ENCODE measurements around the gene CEP44.

DNA sequence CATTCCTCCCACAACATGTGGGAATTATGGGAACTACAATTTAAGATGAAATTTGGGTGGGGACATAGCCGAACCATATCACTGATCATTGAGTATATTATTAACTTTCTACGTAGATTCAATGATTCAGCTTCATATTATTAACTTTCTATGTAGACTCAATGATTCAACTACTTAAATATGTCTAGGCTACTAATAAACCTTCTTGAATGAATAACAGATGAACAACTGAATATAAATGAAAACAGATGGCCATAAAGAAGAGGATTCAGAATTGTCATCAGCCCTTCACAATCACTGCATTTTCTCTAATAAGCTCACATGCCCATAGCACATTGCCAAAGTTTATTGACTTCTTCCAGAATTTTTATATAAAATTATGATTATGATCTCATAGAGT, 57.0 kb downstream of the CEP44 start:
- TF ChIP-seq, protein P1, sequence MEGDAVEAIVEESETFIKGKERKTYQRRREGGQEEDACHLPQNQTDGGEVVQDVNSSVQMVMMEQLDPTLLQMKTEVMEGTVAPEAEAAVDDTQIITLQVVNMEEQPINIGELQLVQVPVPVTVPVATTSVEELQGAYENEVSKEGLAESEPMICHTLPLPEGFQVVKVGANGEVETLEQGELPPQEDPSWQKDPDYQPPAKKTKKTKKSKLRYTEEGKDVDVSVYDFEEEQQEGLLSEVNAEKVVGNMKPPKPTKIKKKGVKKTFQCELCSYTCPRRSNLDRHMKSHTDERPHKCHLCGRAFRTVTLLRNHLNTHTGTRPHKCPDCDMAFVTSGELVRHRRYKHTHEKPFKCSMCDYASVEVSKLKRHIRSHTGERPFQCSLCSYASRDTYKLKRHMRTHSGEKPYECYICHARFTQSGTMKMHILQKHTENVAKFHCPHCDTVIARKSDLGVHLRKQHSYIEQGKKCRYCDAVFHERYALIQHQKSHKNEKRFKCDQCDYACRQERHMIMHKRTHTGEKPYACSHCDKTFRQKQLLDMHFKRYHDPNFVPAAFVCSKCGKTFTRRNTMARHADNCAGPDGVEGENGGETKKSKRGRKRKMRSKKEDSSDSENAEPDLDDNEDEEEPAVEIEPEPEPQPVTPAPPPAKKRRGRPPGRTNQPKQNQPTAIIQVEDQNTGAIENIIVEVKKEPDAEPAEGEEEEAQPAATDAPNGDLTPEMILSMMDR (IDR thresholded peaks at IDR 0.05 in 4 of 5, conservative IDR thresholded peaks at IDR 0.05 in 1 of 5), result no peak
- TF ChIP-seq POLR2A (IDR thresholded peaks at IDR 0.05), result no peak
